PC-9 (cell line): Measurements from ENCODE around the gene GPR15LG.

Source experiments
- CTCF ChIP-seq: fragments of 200-600 bp; sonication (generic); conservative IDR thresholded peaks from 2 replicates; pipeline ENCODE4 v1.6.1; 2017; ENCODE audit warnings: mixed run types, antibody characterized with exemption, mild to moderate bottlenecking, moderate library complexity
- EZH2 ChIP-seq: fragments of 200-600 bp; sonication (generic); IDR thresholded peaks from 2 replicates; pipeline ENCODE4 v1.8.0; 2017; ENCODE audit warnings: antibody characterized with exemption, low read depth

- TF ChIP-seq EZH2 (no peak), CTCF (no peak)
Measured at GRCh38 chr10:84216834-84217233, 43.2 kb downstream of the GPR15LG start.
